WERI-Rb-1 (cell line): ENCODE measurements around the gene NGFR.

ENCODE experiments used
- DNase-seq: peaks from one replicate; pipeline ENCODE4 v3.0.0-alpha.2; 2020
- H3K27ac ChIP-seq: fragments of 250-450 bp; sonication (Bioruptor Pico); 2 replicates; pipeline ENCODE4 v1.5.1; 2020; ENCODE audit warnings: mild to moderate bottlenecking, moderate library complexity
- H3K27me3 ChIP-seq: fragments of 250-450 bp; sonication (Bioruptor Pico); 2 replicates; pipeline ENCODE4 v1.5.1; 2021; ENCODE audit warnings: mild to moderate bottlenecking, low read depth, moderate library complexity; ENCODE audit not compliant: insufficient read depth, severe bottlenecking
- H3K36me3 ChIP-seq: fragments of 250-450 bp; sonication (Bioruptor Pico); 2 replicates; pipeline ENCODE4 v1.5.1; 2020; ENCODE audit warnings: mild to moderate bottlenecking, moderate library complexity
- H3K4me3 ChIP-seq: 2 replicates; pipeline ENCODE4 v1.5.1; 2011; ENCODE audit warnings: low read depth, mild to moderate bottlenecking, control low read depth, low read length
- H3K9me3 ChIP-seq: fragments of 250-450 bp; sonication (Bioruptor Pico); 2 replicates; pipeline ENCODE4 v1.5.1; 2021; ENCODE audit warnings: mild to moderate bottlenecking, moderate library complexity; ENCODE audit not compliant: severe bottlenecking
- TF ChIP-seq, protein P1 (sequence below): IDR thresholded peaks from 2 replicates; pipeline ENCODE4 v1.5.1; 2011; ENCODE audit warnings: low read depth, mild to moderate bottlenecking, control low read depth, inconsistent platforms, low read length

NGFR gene

DNA sequence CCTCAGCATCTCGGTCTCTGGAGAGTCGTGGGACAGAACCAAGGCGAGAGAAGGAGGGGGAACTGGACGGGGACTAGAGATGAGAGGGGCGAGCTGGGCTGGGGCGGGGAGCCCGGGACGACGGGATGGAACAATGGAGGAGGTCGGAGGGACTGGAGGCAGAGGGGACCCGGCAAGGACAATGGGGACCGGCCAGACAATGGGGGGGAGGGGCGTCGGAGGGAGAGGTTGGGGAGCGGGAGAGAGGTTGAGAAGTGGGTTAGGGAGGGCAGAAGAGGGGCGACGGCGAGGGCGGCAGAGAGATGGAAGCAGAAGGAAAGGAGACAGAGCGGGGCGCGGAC is 719 bp downstream of the NGFR start:
- Histone ChIP-seq H3K27me3 (peaks cover 21% of the 10 kb centered on the region), H3K27ac (no peak overlapping the region), H3K9me3 (peaks cover 2% of the 10 kb centered on the region), H3K4me3 (peak overlapping the region; percentile 64), H3K36me3 (no peaks in the 10 kb centered on the region)
- DNase-seq: no peak
- TF ChIP-seq, protein P1, sequence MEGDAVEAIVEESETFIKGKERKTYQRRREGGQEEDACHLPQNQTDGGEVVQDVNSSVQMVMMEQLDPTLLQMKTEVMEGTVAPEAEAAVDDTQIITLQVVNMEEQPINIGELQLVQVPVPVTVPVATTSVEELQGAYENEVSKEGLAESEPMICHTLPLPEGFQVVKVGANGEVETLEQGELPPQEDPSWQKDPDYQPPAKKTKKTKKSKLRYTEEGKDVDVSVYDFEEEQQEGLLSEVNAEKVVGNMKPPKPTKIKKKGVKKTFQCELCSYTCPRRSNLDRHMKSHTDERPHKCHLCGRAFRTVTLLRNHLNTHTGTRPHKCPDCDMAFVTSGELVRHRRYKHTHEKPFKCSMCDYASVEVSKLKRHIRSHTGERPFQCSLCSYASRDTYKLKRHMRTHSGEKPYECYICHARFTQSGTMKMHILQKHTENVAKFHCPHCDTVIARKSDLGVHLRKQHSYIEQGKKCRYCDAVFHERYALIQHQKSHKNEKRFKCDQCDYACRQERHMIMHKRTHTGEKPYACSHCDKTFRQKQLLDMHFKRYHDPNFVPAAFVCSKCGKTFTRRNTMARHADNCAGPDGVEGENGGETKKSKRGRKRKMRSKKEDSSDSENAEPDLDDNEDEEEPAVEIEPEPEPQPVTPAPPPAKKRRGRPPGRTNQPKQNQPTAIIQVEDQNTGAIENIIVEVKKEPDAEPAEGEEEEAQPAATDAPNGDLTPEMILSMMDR: no peak

DNA sequence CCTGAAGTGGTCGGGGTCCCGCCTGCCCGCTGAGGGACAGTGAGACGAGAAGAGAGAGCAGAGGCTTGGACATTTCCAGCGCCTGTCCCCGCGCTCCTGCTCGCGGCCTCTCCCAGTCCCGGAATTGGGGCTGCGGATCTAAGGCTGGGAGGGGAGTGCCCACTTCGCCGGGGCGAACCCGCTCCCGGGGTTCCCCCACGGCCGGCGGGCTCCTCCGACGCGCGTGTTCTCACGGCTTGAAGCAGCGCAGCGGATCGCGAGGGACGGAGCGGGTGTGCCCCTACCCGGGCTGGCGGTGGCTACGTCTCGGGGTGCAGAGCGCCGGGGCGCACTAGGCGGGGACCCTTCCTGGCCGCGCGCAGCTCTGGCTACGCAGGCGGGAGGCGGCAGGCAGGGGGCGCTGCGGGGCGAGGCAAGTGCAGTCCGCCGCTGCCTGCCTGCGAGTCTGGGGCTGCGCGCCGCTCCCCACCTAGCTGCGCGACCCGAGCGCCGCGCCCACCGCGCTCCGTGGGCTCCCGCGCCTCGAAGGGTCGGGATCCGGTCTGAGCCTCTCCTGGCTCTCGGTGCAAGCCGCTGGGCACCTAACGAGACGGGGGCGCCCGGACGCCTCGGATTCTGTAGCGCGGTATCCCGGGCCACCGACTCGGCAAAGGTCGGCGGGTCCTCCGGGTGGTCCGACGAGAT is 1.2 kb downstream of the NGFR start:
- peaks cover 2% of the 10 kb centered on the region for H3K9me3 ChIP-seq
- H3K4me3 ChIP-seq: peak overlapping the region; percentile 64
- H3K27ac ChIP-seq: no peak overlapping the region
- peak; percentile 85 for DNase-seq
- H3K27me3 ChIP-seq: peaks cover 21% of the 10 kb centered on the region
- no peaks in the 10 kb centered on the region for H3K36me3 ChIP-seq
- TF ChIP-seq, protein P1: peak; percentile 97

DNA sequence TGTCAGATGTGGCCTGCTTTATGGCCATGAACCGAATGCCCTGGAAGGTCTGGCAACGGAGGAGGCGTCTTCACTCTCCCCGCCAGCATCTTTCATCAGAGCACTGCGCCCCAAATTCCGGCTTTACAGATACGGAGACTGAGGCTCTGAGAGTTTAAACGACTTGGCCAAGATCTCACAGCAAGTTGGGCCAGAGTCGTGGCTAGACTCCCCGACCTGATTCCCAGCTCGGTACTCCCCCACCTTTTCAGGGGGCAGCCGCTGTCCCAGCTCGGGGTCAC is 1.7 kb downstream of the NGFR start:
- TF ChIP-seq, protein P1: no peak
- no peak for DNase-seq
- Histone ChIP-seq H3K27me3 (peaks cover 21% of the 10 kb centered on the region), H3K4me3 (peak overlapping the region; percentile 64), H3K36me3 (no peaks in the 10 kb centered on the region), H3K27ac (no peak overlapping the region), H3K9me3 (peaks cover 2% of the 10 kb centered on the region)

- no peak overlapping the region for H3K27ac ChIP-seq
- H3K36me3 ChIP-seq: no peaks in the 10 kb centered on the region
- peaks cover 2% of the 10 kb centered on the region for H3K9me3 ChIP-seq
- TF ChIP-seq, protein P1: no peak
- peak; percentile 81 for DNase-seq
- H3K27me3 ChIP-seq: peaks cover 21% of the 10 kb centered on the region
- H3K4me3 ChIP-seq: peak overlapping the region; percentile 64
Observed at GRCh38 chr17:49497148-49498028, 2.3 kb downstream of the NGFR start.

DNA sequence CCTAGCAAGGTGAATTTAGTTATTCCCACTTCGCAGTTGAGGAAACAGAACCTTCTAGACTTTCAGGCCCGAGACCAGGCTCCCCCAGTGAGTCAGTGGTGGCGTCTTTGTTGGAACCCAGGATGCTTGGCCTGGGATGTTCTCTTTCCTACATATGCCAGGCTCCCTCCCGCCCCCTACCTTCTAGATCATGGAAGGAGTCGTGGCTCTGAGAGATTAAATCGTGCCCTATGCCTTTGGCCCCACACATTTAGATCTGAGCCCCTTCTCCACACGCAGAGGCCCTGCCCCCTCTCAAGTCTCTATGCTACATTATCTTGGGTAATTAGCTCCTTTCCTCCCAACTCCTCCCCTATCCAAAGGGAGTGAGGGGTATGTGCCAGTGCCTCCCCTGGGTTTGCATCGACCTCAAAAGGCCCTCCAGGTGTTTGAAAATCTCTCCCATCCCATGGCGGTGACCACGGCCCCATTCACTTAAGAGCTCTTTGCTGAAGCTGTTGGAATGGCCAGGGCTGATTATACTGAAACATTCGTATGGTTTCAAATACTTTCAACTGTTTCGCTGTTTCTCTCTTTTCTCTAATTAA is 3.0 kb downstream of the NGFR start:
- Histone ChIP-seq H3K27me3 (peaks cover 21% of the 10 kb centered on the region), H3K4me3 (peak overlapping the region; percentile 64), H3K36me3 (no peaks in the 10 kb centered on the region), H3K9me3 (peaks cover 2% of the 10 kb centered on the region), H3K27ac (no peak overlapping the region)
- TF ChIP-seq, protein P1: peak; percentile 41
- peak; percentile 55 for DNase-seq
